Measurements from ENCODE around the gene CAMKK1.

DNA sequence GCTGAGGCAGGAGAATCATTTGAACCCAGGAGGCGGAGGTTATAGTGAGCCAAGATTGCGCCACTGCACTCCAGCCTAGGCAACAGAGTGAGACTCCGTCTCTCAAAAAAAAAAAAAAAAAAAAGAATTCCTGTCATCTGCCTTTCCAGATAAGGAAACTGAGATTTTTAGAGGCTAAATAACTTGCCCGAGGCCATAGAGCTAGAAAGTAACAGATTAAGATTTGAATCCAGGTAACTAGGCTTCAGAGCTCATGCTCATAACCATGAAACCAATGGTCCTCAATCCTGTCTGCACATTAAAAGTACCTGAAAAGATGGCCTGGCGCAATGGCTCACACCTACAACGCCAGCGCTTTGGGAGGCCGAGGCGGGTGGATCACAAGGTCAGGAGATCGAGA is 56.3 kb downstream of the CAMKK1 start:
- TF ChIP-seq, protein P1, sequence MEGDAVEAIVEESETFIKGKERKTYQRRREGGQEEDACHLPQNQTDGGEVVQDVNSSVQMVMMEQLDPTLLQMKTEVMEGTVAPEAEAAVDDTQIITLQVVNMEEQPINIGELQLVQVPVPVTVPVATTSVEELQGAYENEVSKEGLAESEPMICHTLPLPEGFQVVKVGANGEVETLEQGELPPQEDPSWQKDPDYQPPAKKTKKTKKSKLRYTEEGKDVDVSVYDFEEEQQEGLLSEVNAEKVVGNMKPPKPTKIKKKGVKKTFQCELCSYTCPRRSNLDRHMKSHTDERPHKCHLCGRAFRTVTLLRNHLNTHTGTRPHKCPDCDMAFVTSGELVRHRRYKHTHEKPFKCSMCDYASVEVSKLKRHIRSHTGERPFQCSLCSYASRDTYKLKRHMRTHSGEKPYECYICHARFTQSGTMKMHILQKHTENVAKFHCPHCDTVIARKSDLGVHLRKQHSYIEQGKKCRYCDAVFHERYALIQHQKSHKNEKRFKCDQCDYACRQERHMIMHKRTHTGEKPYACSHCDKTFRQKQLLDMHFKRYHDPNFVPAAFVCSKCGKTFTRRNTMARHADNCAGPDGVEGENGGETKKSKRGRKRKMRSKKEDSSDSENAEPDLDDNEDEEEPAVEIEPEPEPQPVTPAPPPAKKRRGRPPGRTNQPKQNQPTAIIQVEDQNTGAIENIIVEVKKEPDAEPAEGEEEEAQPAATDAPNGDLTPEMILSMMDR (IDR thresholded peaks at IDR 0.05), result no peak
- no peak for TF ChIP-seq POLR2AphosphoS5 (IDR thresholded peaks at IDR 0.05)
- TF ChIP-seq POLR2A (IDR thresholded peaks at IDR 0.05; ENCODE audit: low read depth), result no peak
- no peak for TF ChIP-seq EP300 (IDR thresholded peaks at IDR 0.05)
